ENCODE measurements around the gene PRKCH. TPM values are rescaled to one million over a fixed set of nuclear protein-coding genes. Genes with fewer than 3 reads are reported as not detected.

PRKCH gene
- total RNA-seq, 2 donors from 2014 or later, result 7.2 to 8.6 TPM

GRCh38 chr14:61567838-61568571, 246.6 kb downstream of the PRKCH start:
- Histone ChIP-seq H3K27me3 (ENCODE audit: control insufficient read depth, insufficient read depth, low read length, poor library complexity, severe bottlenecking) (no peaks in the 10 kb centered on the region), H3K9ac (ENCODE audit: extremely low read depth, low read length, poor library complexity, severe bottlenecking) (no peak overlapping the region), H3K36me3 (ENCODE audit: control insufficient read depth, insufficient read depth, low read length) (no peaks in the 10 kb centered on the region), H3K4me3 (ENCODE audit: low read length) (peak overlapping the region; percentile 67), H3K4me1 (ENCODE audit: control insufficient read depth, insufficient read depth, low read length) (peaks cover 24% of the 10 kb centered on the region), H3K9me3 (ENCODE audit: control insufficient read depth, low read length) (no peaks in the 10 kb centered on the region), H3K27ac (ENCODE audit: low read depth, low read length) (no peak overlapping the region)
- Mint-ChIP-seq H3K9me3 (no peaks in the 10 kb centered on the region), H3K27me3 (ENCODE audit: insufficient read depth) (peaks cover 13% of the 10 kb centered on the region), H3K4me1 (peaks cover 42% of the 10 kb centered on the region), H3K36me3 (ENCODE audit: low read depth) (no peaks in the 10 kb centered on the region), H3K4me3 (peak overlapping the region; percentile 39), H3K27ac (peak overlapping the region; percentile 31)
- DNase-seq, result peak; percentile 66
- no peak for TF ChIP-seq CTCF (conservative IDR thresholded peaks at IDR 0.05)
- 58 to 72% methylated on average over 9 to 13 of the region's 13 CpGs for WGBS, 2 experiments (ENCODE audit: insufficient coverage in 1 of 2, insufficient read length in 1 of 2)

- Mint-ChIP-seq H3K27me3 (ENCODE audit: insufficient read depth) (peaks cover 13% of the 10 kb centered on the region), H3K27ac (no peak overlapping the region), H3K4me1 (peaks cover 42% of the 10 kb centered on the region), H3K9me3 (no peaks in the 10 kb centered on the region), H3K4me3 (peak overlapping the region; percentile 39), H3K36me3 (ENCODE audit: low read depth) (no peaks in the 10 kb centered on the region)
- Histone ChIP-seq H3K9ac (ENCODE audit: extremely low read depth, low read length, poor library complexity, severe bottlenecking) (no peak overlapping the region), H3K27ac (ENCODE audit: low read depth, low read length) (no peak overlapping the region), H3K36me3 (ENCODE audit: control insufficient read depth, insufficient read depth, low read length) (no peaks in the 10 kb centered on the region), H3K27me3 (ENCODE audit: control insufficient read depth, insufficient read depth, low read length, poor library complexity, severe bottlenecking) (no peaks in the 10 kb centered on the region), H3K9me3 (ENCODE audit: control insufficient read depth, low read length) (no peaks in the 10 kb centered on the region), H3K4me3 (ENCODE audit: low read length) (peak overlapping the region; percentile 67), H3K4me1 (ENCODE audit: control insufficient read depth, insufficient read depth, low read length) (peaks cover 24% of the 10 kb centered on the region)
- DNase-seq, result peak; percentile 87
- 28 to 63% methylated on average over 19 to 34 of the region's 34 CpGs for WGBS, 2 experiments (ENCODE audit: insufficient coverage in 1 of 2, insufficient read length in 1 of 2)
- TF ChIP-seq CTCF (conservative IDR thresholded peaks at IDR 0.05), result peak; percentile 70
Observed at GRCh38 chr14:61568572-61569011, 247.2 kb downstream of the PRKCH start.

GRCh38 chr14:61569308-61569707, 247.9 kb downstream of the PRKCH start:
- Histone ChIP-seq H3K9ac (ENCODE audit: extremely low read depth, low read length, poor library complexity, severe bottlenecking) (no peak overlapping the region), H3K4me3 (ENCODE audit: low read length) (no peak overlapping the region), H3K27me3 (ENCODE audit: control insufficient read depth, insufficient read depth, low read length, poor library complexity, severe bottlenecking) (no peaks in the 10 kb centered on the region), H3K9me3 (ENCODE audit: control insufficient read depth, low read length) (no peaks in the 10 kb centered on the region), H3K27ac (ENCODE audit: low read depth, low read length) (no peak overlapping the region), H3K4me1 (ENCODE audit: control insufficient read depth, insufficient read depth, low read length) (peaks cover 17% of the 10 kb centered on the region), H3K36me3 (ENCODE audit: control insufficient read depth, insufficient read depth, low read length) (no peaks in the 10 kb centered on the region)
- H3K27ac Mint-ChIP-seq, result no peak overlapping the region
- peaks cover 38% of the 10 kb centered on the region for H3K4me1 Mint-ChIP-seq
- H3K9me3 Mint-ChIP-seq, result no peaks in the 10 kb centered on the region
- no peak for TF ChIP-seq CTCF (conservative IDR thresholded peaks at IDR 0.05)
- no peaks in the 10 kb centered on the region for H3K36me3 Mint-ChIP-seq (ENCODE audit: low read depth)
- H3K27me3 Mint-ChIP-seq (ENCODE audit: insufficient read depth), result peaks cover 10% of the 10 kb centered on the region
- no peak for DNase-seq
- 62% methylated on average over 1 of the region's 1 CpG; no CpG with 5 or more reads in 1 of the 2 experiments for WGBS, 2 experiments (ENCODE audit: insufficient coverage in 1 of 2, insufficient read length in 1 of 2)
- H3K4me3 Mint-ChIP-seq, result peak overlapping the region; percentile 39

All from endodermal cell (in vitro differentiated cells).